ENCODE measurements around the gene HCRT. TPM values are rescaled to one million over a fixed set of nuclear protein-coding genes. Genes with fewer than 3 reads are reported as not detected.
A peak's percentile ranks its signal among the peaks of the same experiment; 100 is the strongest.
"Not testable (repeated sequence)": the region's sequence is repeated elsewhere in the genome, so short reads cannot be mapped to it uniquely, and the experiment has no call there.

Gene HCRT
- total RNA-seq, 3 donors from 2014 or later (not counting 1 experiment from before 2014, with no cell fraction given) = not detected

- no peaks in the 10 kb centered on the region for H3K9me3 Mint-ChIP-seq
- no peak for ATAC-seq
- no peak overlapping the region for H3K27ac Mint-ChIP-seq
- H3K27ac ChIP-seq (ENCODE audit: low read length) = no peak overlapping the region
- 98% methylated on average over 11 of the region's 11 CpGs for WGBS (ENCODE audit: insufficient coverage)
- peaks cover 32% of the 10 kb centered on the region for H3K4me1 ChIP-seq (ENCODE audit: control insufficient read depth, insufficient read depth, low read length)
- H3K36me3 Mint-ChIP-seq = no peaks in the 10 kb centered on the region
- intact Hi-C loops (cut with micrococcal nuclease) = no loop called here
- no peaks in the 10 kb centered on the region for H3K27me3 ChIP-seq (ENCODE audit: control insufficient read depth, insufficient read depth, low read length)
- H3K36me3 ChIP-seq (ENCODE audit: control insufficient read depth, insufficient read depth, low read length) = peaks cover 3% of the 10 kb centered on the region
- no peaks in the 10 kb centered on the region for H3K9me3 ChIP-seq (ENCODE audit: control insufficient read depth, insufficient read depth, low read length)
- H3K4me1 Mint-ChIP-seq = peaks cover 16 to 30% of the 10 kb centered on the region in 2 donors
- H3K4me3 ChIP-seq (ENCODE audit: low read length) = no peak overlapping the region
- no peaks in the 10 kb centered on the region for H3K27me3 Mint-ChIP-seq (ENCODE audit: low read depth in 2 of 2)
- DNase-seq = no peak
- TF ChIP-seq CTCF (IDR thresholded peaks at IDR 0.05) = no peak
- H3K4me3 Mint-ChIP-seq = no peak overlapping the region
Observed at GRCh38 chr17:42189651-42189965, 4.4 kb upstream of the HCRT start.

- Mint-ChIP-seq H3K27ac (no peak overlapping the region), H3K27me3 (ENCODE audit: low read depth in 2 of 2) (no peaks in the 10 kb centered on the region), H3K4me3 (no peak overlapping the region), H3K36me3 (no peaks in the 10 kb centered on the region), H3K9me3 (no peaks in the 10 kb centered on the region), H3K4me1 (peaks cover 16 to 30% of the 10 kb centered on the region in 2 donors)
- Histone ChIP-seq H3K36me3 (ENCODE audit: control insufficient read depth, insufficient read depth, low read length) (peaks cover 3% of the 10 kb centered on the region), H3K27ac (ENCODE audit: low read length) (no peak overlapping the region), H3K27me3 (ENCODE audit: control insufficient read depth, insufficient read depth, low read length) (no peaks in the 10 kb centered on the region), H3K4me1 (ENCODE audit: control insufficient read depth, insufficient read depth, low read length) (peaks cover 31% of the 10 kb centered on the region), H3K4me3 (ENCODE audit: low read length) (no peak overlapping the region), H3K9me3 (ENCODE audit: control insufficient read depth, insufficient read depth, low read length) (no peaks in the 10 kb centered on the region)
- TF ChIP-seq CTCF (IDR thresholded peaks at IDR 0.05) = no peak
- intact Hi-C loops (cut with micrococcal nuclease) = no loop called here
- WGBS (ENCODE audit: insufficient coverage) = 77% methylated on average over 19 of the region's 19 CpGs
- no peak for DNase-seq
- ATAC-seq = no peak
Observed at GRCh38 chr17:42188749-42189650, 3.7 kb upstream of the HCRT start.

GRCh38 chr17:42187833-42188232, 2.6 kb upstream of the HCRT start:
- peaks cover 30% of the 10 kb centered on the region for H3K4me1 ChIP-seq (ENCODE audit: control insufficient read depth, insufficient read depth, low read length)
- no peak overlapping the region for H3K27ac ChIP-seq (ENCODE audit: low read length)
- no peak overlapping the region for H3K4me3 Mint-ChIP-seq
- H3K36me3 Mint-ChIP-seq = no peaks in the 10 kb centered on the region
- DNase-seq (no peak), ATAC-seq (no peak)
- TF ChIP-seq CTCF (IDR thresholded peaks at IDR 0.05) = no peak
- intact Hi-C loops (cut with micrococcal nuclease) = no loop called here
- no peak overlapping the region for H3K4me3 ChIP-seq (ENCODE audit: low read length)
- no peaks in the 10 kb centered on the region for H3K9me3 Mint-ChIP-seq
- H3K27me3 Mint-ChIP-seq (ENCODE audit: low read depth in 2 of 2) = peaks cover 0 to 5% of the 10 kb centered on the region in 2 donors
- WGBS (ENCODE audit: insufficient coverage) = 96% methylated on average over 2 of the region's 2 CpGs
- peaks cover 3% of the 10 kb centered on the region for H3K36me3 ChIP-seq (ENCODE audit: control insufficient read depth, insufficient read depth, low read length)
- peaks cover 20 to 31% of the 10 kb centered on the region in 2 donors for H3K4me1 Mint-ChIP-seq
- no peaks in the 10 kb centered on the region for H3K27me3 ChIP-seq (ENCODE audit: control insufficient read depth, insufficient read depth, low read length)
- no peaks in the 10 kb centered on the region for H3K9me3 ChIP-seq (ENCODE audit: control insufficient read depth, insufficient read depth, low read length)
- no peak overlapping the region for H3K27ac Mint-ChIP-seq

GRCh38 chr17:42186191-42186590, 939 bp upstream of the HCRT start:
- H3K9me3 Mint-ChIP-seq; H3K27me3 Mint-ChIP-seq (ENCODE audit: low read depth in 2 of 2); H3K36me3 Mint-ChIP-seq; H3K4me3 ChIP-seq (ENCODE audit: low read length); intact Hi-C loops (cut with micrococcal nuclease); H3K27me3 ChIP-seq (ENCODE audit: control insufficient read depth, insufficient read depth, low read length); H3K36me3 ChIP-seq (ENCODE audit: control insufficient read depth, insufficient read depth, low read length); DNase-seq; H3K27ac ChIP-seq (ENCODE audit: low read length); H3K27ac Mint-ChIP-seq; H3K9me3 ChIP-seq (ENCODE audit: control insufficient read depth, insufficient read depth, low read length); ATAC-seq: not testable (repeated sequence)
- peak overlapping the region; percentile 64 for H3K4me3 Mint-ChIP-seq
- H3K4me1 Mint-ChIP-seq = peaks cover 21 to 28% of the 10 kb centered on the region in 2 donors
- peaks cover 34% of the 10 kb centered on the region for H3K4me1 ChIP-seq (ENCODE audit: control insufficient read depth, insufficient read depth, low read length)
- 85% methylated on average over 5 of the region's 5 CpGs for WGBS (ENCODE audit: insufficient coverage)
